ENCODE measurements around the gene COQ5. TPM values are rescaled to one million over a fixed set of nuclear protein-coding genes. Genes with fewer than 3 reads are reported as not detected.

The COQ5 gene
- total and polyA plus RNA-seq, 5 experiments from 2014 or later = 24.5 to 49.1 (median 32.8) TPM

- Mint-ChIP-seq H3K4me1 (peaks cover 4 to 31% (median 22%) of the 10 kb centered on the region in 4 donors), H3K36me3 (no peaks in the 10 kb centered on the region), H3K27me3 (no peaks in the 10 kb centered on the region), H3K4me3 (no peak overlapping the region), H3K9me3 (no peaks in the 10 kb centered on the region), H3K27ac (peak overlapping the region in 1 of 10 donors; percentile 53)
- ATAC-seq = no peak
- no peak for DNase-seq
- POLR2A ChIA-PET = no interaction called here
Observed at GRCh38 chr12:120474616-120474960, 54.4 kb downstream of the COQ5 start.

DNA sequence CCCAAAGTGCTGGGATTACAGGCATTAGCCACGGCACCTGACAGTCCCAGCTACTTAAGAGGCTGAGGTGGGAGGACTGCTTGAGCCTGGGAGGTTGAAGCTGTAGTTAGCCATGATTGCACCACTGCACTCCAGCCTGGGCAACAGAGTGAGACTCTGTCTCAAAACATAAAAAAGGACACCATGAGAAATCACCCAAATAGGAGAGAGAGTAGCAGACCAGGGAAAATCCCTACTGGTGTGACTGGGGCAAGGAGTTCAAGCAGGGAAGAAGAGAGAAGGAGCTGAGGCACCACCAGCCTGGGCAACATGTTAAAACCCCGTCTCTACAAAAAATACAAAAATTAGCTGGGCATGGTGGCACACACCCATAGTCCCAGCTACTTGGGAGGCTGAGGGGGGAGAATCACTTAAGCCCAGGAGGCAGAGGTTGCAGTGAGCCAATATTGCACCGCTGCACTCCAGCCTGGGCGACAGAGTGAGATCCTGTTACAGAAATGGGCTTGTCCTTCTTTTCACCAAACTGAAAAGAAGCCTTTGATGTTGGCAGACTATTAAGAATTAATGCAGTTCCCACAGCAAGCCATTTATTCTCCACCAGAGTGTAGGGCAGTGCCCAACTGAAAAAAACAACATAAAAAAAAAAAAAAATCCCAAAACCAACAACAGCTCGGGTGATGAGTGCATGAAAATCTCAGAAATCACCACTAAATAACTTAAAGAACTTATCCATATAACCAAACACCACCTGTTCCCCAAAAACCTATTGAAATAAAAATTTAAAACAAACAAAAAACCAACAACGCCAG lies 54.9 kb downstream of the COQ5 start:
- Mint-ChIP-seq H3K27ac (peak overlapping the region in 1 of 10 donors; percentile 53), H3K27me3 (no peaks in the 10 kb centered on the region), H3K4me1 (peaks cover 4 to 29% (median 21%) of the 10 kb centered on the region in 4 donors), H3K36me3 (no peaks in the 10 kb centered on the region), H3K4me3 (no peak overlapping the region), H3K9me3 (no peaks in the 10 kb centered on the region)
- POLR2A ChIA-PET = no interaction called here
- ATAC-seq (no peak), DNase-seq (no peak)

- Mint-ChIP-seq H3K9me3 (no peaks in the 10 kb centered on the region), H3K4me1 (peaks cover 5 to 38% (median 32%) of the 10 kb centered on the region in 4 donors), H3K4me3 (no peak overlapping the region), H3K36me3 (peaks cover 0 to 3% (median 0%) of the 10 kb centered on the region in 3 donors), H3K27me3 (no peaks in the 10 kb centered on the region), H3K27ac (no peak overlapping the region)
- ATAC-seq (no peak), DNase-seq (no peak)
- POLR2A ChIA-PET = no interaction called here
Observed at GRCh38 chr12:120472521-120472920, 56.4 kb downstream of the COQ5 start.

DNA sequence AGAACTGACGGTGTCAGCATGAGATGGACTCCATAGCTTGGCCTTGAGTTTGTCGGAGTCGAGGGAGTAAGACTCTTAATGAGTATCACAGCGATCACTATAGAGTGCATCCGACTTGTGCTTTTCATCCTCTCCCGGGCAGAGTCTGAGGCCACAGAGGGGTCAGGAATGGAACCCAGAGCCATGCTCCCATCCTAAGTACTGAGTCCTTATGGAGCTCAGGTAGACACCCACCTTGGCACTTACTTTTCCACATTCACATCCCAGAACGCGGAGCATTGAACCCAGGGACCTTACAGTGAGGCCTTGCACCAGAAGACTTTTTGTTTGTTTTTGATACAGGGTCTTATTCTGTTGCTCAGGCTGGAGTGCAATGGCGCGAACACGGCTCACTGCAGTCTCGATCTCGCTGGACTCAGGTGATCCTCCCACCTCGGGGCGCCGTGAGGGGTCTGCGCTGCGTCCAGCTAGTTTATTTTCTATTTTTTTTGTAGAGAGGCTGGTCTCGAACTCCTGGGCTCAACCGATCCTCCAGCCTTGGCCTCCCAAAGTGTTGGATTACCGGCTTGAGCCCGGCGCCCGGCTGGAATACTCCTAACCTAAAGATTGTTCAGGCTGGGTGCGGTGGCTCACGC lies 58.7 kb downstream of the COQ5 start:
- Mint-ChIP-seq H3K36me3 (peaks cover 0 to 24% (median 2%) of the 10 kb centered on the region in 3 donors), H3K27ac (peak overlapping the region in 8 of 10 donors; percentile 77 to 93 (median 86)), H3K4me3 (peak overlapping the region; percentile 86 to 95 (median 92)), H3K27me3 (no peaks in the 10 kb centered on the region), H3K9me3 (no peaks in the 10 kb centered on the region), H3K4me1 (peaks cover 6 to 58% (median 52%) of the 10 kb centered on the region in 4 donors)
- DNase-seq (no peak), ATAC-seq (peak; percentile 20)
- POLR2A ChIA-PET = interaction anchor here (0.5 to 5.4 kb wide), 10 partner anchors 19 to 178 kb away, joined by 3 to 52 read pairs (median 5); partner anchors contain the start of genes COQ5, DYNLL1, GATC and POP5

- peaks cover 0 to 30% (median 4%) of the 10 kb centered on the region in 3 donors for H3K36me3 Mint-ChIP-seq
- peaks cover 6 to 60% (median 56%) of the 10 kb centered on the region in 4 donors for H3K4me1 Mint-ChIP-seq
- peak within 1 kb of the TSS; percentile 86 to 95 (median 92) for H3K4me3 Mint-ChIP-seq
Observed at GRCh38 chr12:120469450-120470149, 59.4 kb downstream of the COQ5 start, which contains the start of gene SRSF9. Gene SRSF9 (minus strand): TSS chr12:120469748. CDS start chr12:120469609, 139 bp downstream.

DNA sequence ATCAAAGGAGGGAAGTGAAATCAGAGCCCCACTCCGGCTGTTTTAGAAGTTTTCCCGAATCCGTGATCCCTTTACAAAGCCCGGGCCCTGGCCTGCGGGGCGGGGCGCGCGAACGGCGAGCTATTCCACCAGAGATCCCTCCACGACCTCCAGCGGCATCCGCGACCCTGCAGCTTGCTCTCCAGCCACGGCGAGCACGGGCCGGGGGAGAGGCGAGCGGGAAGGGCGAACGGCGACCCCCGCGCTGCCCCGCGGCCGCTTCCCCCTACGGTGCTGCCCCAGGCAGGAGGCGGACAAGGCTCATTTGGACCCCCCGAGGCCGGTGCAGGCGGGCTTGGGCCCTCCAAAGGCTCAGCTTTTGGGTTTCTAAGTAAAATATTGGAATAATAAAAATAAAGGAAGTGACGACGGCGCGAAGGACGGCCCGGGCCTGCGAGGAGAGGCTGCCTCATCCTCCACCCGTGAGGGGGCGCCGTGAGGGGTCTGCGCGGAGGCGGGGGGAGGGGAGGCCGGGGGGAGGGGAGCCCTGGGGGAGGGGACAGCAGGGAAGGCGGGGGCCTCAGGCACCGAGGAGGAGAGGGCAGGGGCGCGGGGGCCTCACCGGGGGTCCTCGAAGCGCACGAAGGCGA lies 60.0 kb downstream of the COQ5 start:
- no peaks in the 10 kb centered on the region for H3K27me3 Mint-ChIP-seq
- peaks cover 0 to 36% (median 4%) of the 10 kb centered on the region in 3 donors for H3K36me3 Mint-ChIP-seq
- peak; percentile 48 to 56 for ATAC-seq
- DNase-seq = peak in 5 of 10 donors; percentile 19 to 78 (median 53)
- H3K27ac Mint-ChIP-seq = peak overlapping the region; percentile 85 to 95 (median 91)
- peak overlapping the region; percentile 86 to 95 (median 92) for H3K4me3 Mint-ChIP-seq
- POLR2A ChIA-PET = interaction anchor here (0.6 to 5.4 kb wide), 15 partner anchors 10 to 177 kb away, joined by 3 to 52 read pairs (median 5); partner anchors contain the start of genes COQ5, COX6A1, DYNLL1 and GATC
- H3K9me3 Mint-ChIP-seq = no peaks in the 10 kb centered on the region
- peaks cover 6 to 61% (median 57%) of the 10 kb centered on the region in 4 donors for H3K4me1 Mint-ChIP-seq

More at GRCh38 chr12:120469450-120470149, 59.4 kb downstream of the COQ5 start, which contains the start of gene SRSF9:
- peak; percentile 93 to 98 (median 97) for DNase-seq
- Mint-ChIP-seq H3K9me3 (no peaks in the 10 kb centered on the region), H3K27me3 (no peaks in the 10 kb centered on the region), H3K27ac (peak within 1 kb of the TSS; percentile 85 to 95 (median 92))
- ATAC-seq = peak; percentile 91 to 92
- POLR2A ChIA-PET = interaction anchor here (0.6 to 5.4 kb wide), 13 partner anchors 10 to 177 kb away, joined by 3 to 52 read pairs (median 6); partner anchors contain the start of genes COQ5, DYNLL1, GATC and POP5

DNA sequence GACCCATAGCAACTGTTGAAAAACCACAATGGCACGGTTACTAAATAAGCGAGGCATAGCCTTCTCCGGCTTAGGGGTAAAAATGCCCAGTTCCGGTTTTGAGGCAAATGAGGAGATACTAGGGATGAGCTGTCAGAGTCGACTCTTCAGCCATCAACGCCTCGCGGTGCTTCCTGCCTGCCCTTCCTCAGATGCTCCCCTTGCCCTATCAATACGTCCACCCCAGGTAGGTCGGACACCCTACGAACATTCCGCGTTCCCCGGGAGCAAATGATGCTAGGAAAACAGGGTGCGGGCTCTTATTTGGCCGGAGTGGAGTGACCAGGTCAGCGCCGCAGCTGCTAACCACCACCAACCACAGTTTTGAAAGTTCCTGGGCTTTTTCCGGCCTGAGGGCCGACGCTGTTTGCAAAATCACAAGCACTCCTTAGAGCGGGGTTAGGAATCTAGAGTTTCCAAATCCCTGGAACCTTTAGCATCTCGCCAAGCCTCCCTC lies 60.6 kb downstream of the COQ5 start:
- no peak for ATAC-seq
- Mint-ChIP-seq H3K36me3 (peaks cover 0 to 42% (median 4%) of the 10 kb centered on the region in 3 donors), H3K27me3 (no peaks in the 10 kb centered on the region), H3K4me1 (peaks cover 6 to 61% (median 58%) of the 10 kb centered on the region in 4 donors), H3K9me3 (no peaks in the 10 kb centered on the region), H3K4me3 (peak overlapping the region; percentile 86 to 95 (median 92)), H3K27ac (peak overlapping the region; percentile 85 to 95 (median 91))
- DNase-seq = no peak
- POLR2A ChIA-PET = interaction anchor here (0.9 to 5.4 kb wide), 11 partner anchors 9 to 176 kb away, joined by 3 to 52 read pairs (median 8); partner anchors contain the start of genes COX6A1, DYNLL1, GATC and POP5

- no peaks in the 10 kb centered on the region for H3K27me3 Mint-ChIP-seq
- peak overlapping the region; percentile 86 to 95 (median 92) for H3K4me3 Mint-ChIP-seq
- no peaks in the 10 kb centered on the region for H3K9me3 Mint-ChIP-seq
- ATAC-seq (no peak), DNase-seq (no peak)
- H3K36me3 Mint-ChIP-seq = peaks cover 0 to 51% (median 8%) of the 10 kb centered on the region in 3 donors
- H3K4me1 Mint-ChIP-seq = peaks cover 6 to 61% (median 52%) of the 10 kb centered on the region in 4 donors
- POLR2A ChIA-PET = interaction anchor here (0.7 to 5.4 kb wide), 5 partner anchors 14 to 175 kb away, joined by 4 to 52 read pairs (median 14); partner anchors contain the start of genes DYNLL1, RNU4-1 and RNU4-2
- peak overlapping the region; percentile 27 to 95 (median 79) for H3K27ac Mint-ChIP-seq
Observed at GRCh38 chr12:120467439-120467838, 61.5 kb downstream of the COQ5 start.

DNA sequence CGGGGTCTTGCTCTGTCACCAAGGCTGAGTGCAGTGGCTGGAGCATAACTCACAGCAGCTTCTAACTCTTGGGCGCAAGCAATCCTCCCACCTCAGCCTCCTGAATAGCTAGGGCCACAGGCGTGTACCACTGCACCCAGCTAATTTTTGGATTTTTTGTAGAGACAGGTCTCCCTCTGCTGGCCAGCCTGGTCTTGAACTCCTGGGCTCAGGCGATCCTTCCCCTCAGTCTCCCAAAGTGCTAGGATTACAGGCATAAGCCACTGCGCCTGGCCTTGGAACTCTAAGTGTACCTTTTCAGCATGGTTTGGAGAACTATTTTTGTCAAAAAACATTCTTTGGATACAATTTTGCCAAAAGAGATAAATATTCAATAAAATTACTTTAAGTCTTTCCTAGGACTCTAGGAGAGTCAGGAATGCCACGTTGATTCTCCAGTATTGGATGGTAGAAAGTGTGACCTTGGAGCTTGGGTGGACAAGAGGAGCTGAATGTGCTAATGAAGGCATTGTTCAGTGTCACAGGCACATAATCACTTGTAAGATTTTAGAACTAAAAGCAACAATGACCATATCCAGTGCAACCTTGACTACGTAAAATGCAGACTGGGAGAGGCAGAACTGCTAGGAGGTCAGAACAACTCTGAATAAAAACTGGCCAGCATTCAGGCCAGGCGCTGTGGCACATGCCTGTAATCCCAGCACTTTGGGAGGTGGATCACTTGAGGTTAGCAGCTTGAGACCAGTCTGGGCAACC lies 62.2 kb downstream of the COQ5 start:
- peaks cover 6 to 56% (median 51%) of the 10 kb centered on the region in 4 donors for H3K4me1 Mint-ChIP-seq

DNA sequence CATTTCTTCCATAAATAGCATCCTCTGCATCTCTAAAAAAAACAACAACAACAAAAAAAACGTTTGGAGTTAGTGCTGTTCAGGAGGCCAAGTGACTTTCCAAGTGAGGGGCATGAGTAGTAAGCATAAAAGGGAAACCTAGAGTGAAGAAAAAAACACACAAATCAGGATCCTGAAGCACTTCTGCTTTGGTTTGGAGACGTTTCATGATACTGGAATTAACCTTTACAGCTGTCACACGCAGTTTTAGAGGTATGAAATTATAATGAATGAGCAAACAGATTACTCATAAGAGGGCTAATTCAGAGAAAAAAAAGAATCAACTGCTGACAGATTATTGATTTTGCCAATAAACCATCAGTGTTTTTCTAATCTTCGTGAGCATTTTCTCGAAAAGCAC lies 63.2 kb downstream of the COQ5 start:
- POLR2A ChIA-PET = interaction anchor here (0.6 to 5.4 kb wide), 7 partner anchors 11 to 265 kb away, joined by 3 to 52 read pairs (median 4); partner anchors contain the start of genes COX6A1, DYNLL1, RPLP0 and SIRT4
- Mint-ChIP-seq H3K4me3 (peak overlapping the region in 1 of 10 donors; percentile 45), H3K27ac (peak overlapping the region in 4 of 10 donors; percentile 17 to 84 (median 34)), H3K36me3 (peaks cover 0 to 64% (median 8%) of the 10 kb centered on the region in 3 donors), H3K9me3 (no peaks in the 10 kb centered on the region), H3K4me1 (peaks cover 6 to 52% (median 46%) of the 10 kb centered on the region in 4 donors), H3K27me3 (no peaks in the 10 kb centered on the region)
- no peak for ATAC-seq
- DNase-seq = no peak

More for the DNA sequence above, 62.2 kb downstream of the COQ5 start:
- ATAC-seq (no peak), DNase-seq (peak in 9 of 10 donors; percentile 17 to 43 (median 37))
- no peaks in the 10 kb centered on the region for H3K27me3 Mint-ChIP-seq
- no peaks in the 10 kb centered on the region for H3K9me3 Mint-ChIP-seq
- H3K27ac Mint-ChIP-seq = peak overlapping the region in 4 of 10 donors; percentile 33 to 68 (median 54)
- peak overlapping the region in 9 of 10 donors; percentile 11 to 95 (median 32) for H3K4me3 Mint-ChIP-seq
- peaks cover 0 to 58% (median 8%) of the 10 kb centered on the region in 3 donors for H3K36me3 Mint-ChIP-seq
- POLR2A ChIA-PET = interaction anchor here (0.9 to 5.4 kb wide), 4 partner anchors 29 to 266 kb away, joined by 3 to 52 read pairs (median 6); partner anchors contain the start of genes COX6A1, DYNLL1, RPLP0 and SIRT4
